Activated CD4-positive, alpha-beta T cell treated with anti-CD3 and anti-CD28 coated beads, Interleukin-2, amount 10 ng/mL, durations not matched to agents 7 days and 5 days (primary cell): ENCODE measurements around the gene FAM234A. TPM values are rescaled to one million over a fixed set of nuclear protein-coding genes. Genes with fewer than 3 reads are reported as not detected.
A peak's percentile ranks its signal among the peaks of the same experiment; 100 is the strongest.
"Not testable (repeated sequence)": the region's sequence is repeated elsewhere in the genome, so short reads cannot be mapped to it uniquely, and the experiment has no call there.

Experiments used
- CTCF ChIA-PET: fragments of 350-600 bp; sonication (Branson Sonifier 250); formaldehyde crosslinking; loops from one replicate; lab custom pipeline; 2021; ENCODE audit warnings: antibody characterized with exemption; lab: Charles Lee
- POLR2A ChIA-PET: fragments of 350-600 bp; sonication (Branson Sonifier 250); formaldehyde crosslinking; loops from one replicate; lab custom pipeline; 2021; ENCODE audit warnings: antibody characterized with exemption; lab: Charles Lee
- DNase-seq: peaks from one replicate; pipeline ENCODE4 v3.0.0-alpha.2; 2020
- H3K27ac Mint-ChIP-seq: one replicate; pipeline ENCODE4 v1.8.0; 2021; ENCODE audit warnings: mild to moderate bottlenecking, moderate library complexity, mixed read lengths
- H3K27me3 Mint-ChIP-seq: one replicate; pipeline ENCODE4 v1.8.0; 2021; ENCODE audit warnings: mixed read lengths
- H3K36me3 Mint-ChIP-seq: one replicate; pipeline ENCODE4 v1.8.0; 2021; ENCODE audit warnings: low read depth, mixed read lengths
- H3K4me1 Mint-ChIP-seq: one replicate; pipeline ENCODE4 v1.8.0; 2021; ENCODE audit warnings: mixed read lengths
- H3K4me3 Mint-ChIP-seq: one replicate; pipeline ENCODE4 v1.8.0; 2021; ENCODE audit warnings: mild to moderate bottlenecking, moderate library complexity, mixed read lengths
- H3K9me3 Mint-ChIP-seq: one replicate; pipeline ENCODE4 v1.8.0; 2021; ENCODE audit warnings: mixed read lengths
- total RNA-seq, 2 experiments: library from RNA; stranded (reverse); gene quantifications; one replicate each; pipeline ENCODE4 v1.2.3, GENCODE V29; 2021

Gene FAM234A
- total RNA-seq, 2 experiments from 2014 or later = 16.0 to 19.6 TPM

DNA sequence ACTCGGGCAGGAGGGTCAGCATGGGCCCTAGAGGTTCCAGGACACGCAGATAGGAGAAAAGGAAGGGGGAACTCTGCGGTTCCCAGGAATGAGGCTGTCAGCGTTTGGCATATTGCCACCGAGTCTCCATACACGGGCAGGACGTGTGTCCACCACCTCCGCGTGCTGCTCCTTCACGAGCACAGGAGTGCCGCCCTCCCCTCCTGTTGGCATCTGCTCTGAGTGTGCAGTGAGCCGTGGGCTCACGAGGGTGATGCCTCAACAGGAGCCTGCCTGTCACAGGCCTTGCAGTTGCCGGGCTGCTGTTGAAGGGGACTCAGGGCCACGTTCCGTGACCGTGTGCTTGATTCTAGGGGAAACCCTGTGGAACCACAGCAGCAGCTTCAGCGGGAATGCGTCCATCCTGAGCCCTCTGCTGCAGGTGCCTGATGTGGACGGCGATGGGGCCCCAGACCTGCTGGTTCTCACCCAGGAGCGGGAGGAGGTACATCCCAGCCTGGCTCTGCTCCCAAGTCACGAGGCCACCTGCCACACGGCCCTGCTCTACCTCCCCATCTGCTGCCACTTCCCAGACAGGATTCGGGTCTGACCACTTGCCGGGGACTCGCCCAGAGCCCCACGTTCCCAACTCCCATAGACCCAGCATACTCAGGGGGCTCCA, 26.5 kb downstream of the FAM234A start:
- no peaks in the 10 kb centered on the region for H3K4me1 Mint-ChIP-seq
- H3K9me3 Mint-ChIP-seq = no peaks in the 10 kb centered on the region
- no peaks in the 10 kb centered on the region for H3K27me3 Mint-ChIP-seq
- POLR2A ChIA-PET = no interaction called here
- H3K36me3 Mint-ChIP-seq = no peaks in the 10 kb centered on the region
- CTCF ChIA-PET = no interaction called here
- no peak for DNase-seq
- H3K4me3 Mint-ChIP-seq = no peak overlapping the region
- H3K27ac Mint-ChIP-seq = no peak overlapping the region

- H3K27ac Mint-ChIP-seq = no peak overlapping the region
- H3K4me1 Mint-ChIP-seq = no peaks in the 10 kb centered on the region
- CTCF ChIA-PET = no interaction called here
- DNase-seq = no peak
- POLR2A ChIA-PET = no interaction called here
- H3K27me3 Mint-ChIP-seq = no peaks in the 10 kb centered on the region
- H3K36me3 Mint-ChIP-seq = no peaks in the 10 kb centered on the region
- H3K4me3 Mint-ChIP-seq = no peak overlapping the region
- H3K9me3 Mint-ChIP-seq = no peaks in the 10 kb centered on the region
These were observed 27.6 kb downstream of the FAM234A start for GRCh38 chr16:262121-262745.

- H3K36me3 Mint-ChIP-seq = no peaks in the 10 kb centered on the region
- POLR2A ChIA-PET = no interaction called here
- no peak overlapping the region for H3K27ac Mint-ChIP-seq
- H3K27me3 Mint-ChIP-seq = no peaks in the 10 kb centered on the region
- peaks cover 5% of the 10 kb centered on the region for H3K9me3 Mint-ChIP-seq
- no peak overlapping the region for H3K4me3 Mint-ChIP-seq
- no peaks in the 10 kb centered on the region for H3K4me1 Mint-ChIP-seq
- CTCF ChIA-PET = interaction anchor here (0.9 kb wide), 2 partner anchors 17 to 96 kb away, joined by 3 to 4 read pairs; no protein-coding TSS in a partner anchor
- DNase-seq = no peak
These were observed 28.7 kb downstream of the FAM234A start for GRCh38 chr16:263182-263774.

- no peaks in the 10 kb centered on the region for H3K4me1 Mint-ChIP-seq
- POLR2A ChIA-PET = no interaction called here
These were observed 29.3 kb downstream of the FAM234A start for GRCh38 chr16:263944-264343.

DNA sequence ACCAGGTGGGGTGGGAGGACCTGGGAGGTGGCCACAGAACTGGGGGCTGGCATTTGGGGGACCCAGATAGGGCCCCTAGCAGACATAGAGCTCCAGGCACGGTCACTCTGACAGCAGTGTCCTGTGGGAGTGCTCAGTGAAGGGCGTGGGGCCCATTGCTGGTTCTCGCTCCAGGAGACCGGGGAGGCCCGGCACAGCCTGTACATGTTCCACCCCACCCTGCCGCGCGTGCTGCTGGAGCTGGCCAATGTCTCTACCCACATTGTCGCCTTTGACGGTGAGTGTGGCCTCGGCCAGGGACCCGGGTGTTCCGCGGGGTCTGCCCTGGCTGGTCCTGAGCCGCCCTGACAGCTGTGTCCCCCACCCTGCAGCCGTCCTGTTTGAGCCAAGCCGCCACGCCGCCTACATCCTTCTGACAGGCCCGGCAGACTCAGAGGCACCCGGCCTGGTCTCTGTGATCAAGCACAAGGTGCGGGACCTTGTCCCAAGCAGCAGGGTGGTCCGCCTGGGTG, 29.9 kb downstream of the FAM234A start:
- Mint-ChIP-seq H3K27ac (no peak overlapping the region), H3K9me3 (peaks cover 5% of the 10 kb centered on the region), H3K27me3 (no peaks in the 10 kb centered on the region), H3K4me1 (no peaks in the 10 kb centered on the region), H3K36me3 (no peaks in the 10 kb centered on the region), H3K4me3 (no peak overlapping the region)
- ChIA-PET CTCF (interaction anchor here (0.9 kb wide), 1 partner anchor 98 kb away, joined by 3 read pairs; no protein-coding TSS in a partner anchor), POLR2A (no interaction called here)
- no peak for DNase-seq

More at GRCh38 chr16:263944-264343, 29.3 kb downstream of the FAM234A start:
- DNase-seq = no peak
- CTCF ChIA-PET = interaction anchor here (0.9 kb wide), 2 partner anchors 18 to 97 kb away, joined by 3 to 4 read pairs; no protein-coding TSS in a partner anchor
- H3K27me3 Mint-ChIP-seq = no peaks in the 10 kb centered on the region
- no peaks in the 10 kb centered on the region for H3K36me3 Mint-ChIP-seq
- peaks cover 5% of the 10 kb centered on the region for H3K9me3 Mint-ChIP-seq
- no peak overlapping the region for H3K27ac Mint-ChIP-seq
- H3K4me3 Mint-ChIP-seq = no peak overlapping the region

DNA sequence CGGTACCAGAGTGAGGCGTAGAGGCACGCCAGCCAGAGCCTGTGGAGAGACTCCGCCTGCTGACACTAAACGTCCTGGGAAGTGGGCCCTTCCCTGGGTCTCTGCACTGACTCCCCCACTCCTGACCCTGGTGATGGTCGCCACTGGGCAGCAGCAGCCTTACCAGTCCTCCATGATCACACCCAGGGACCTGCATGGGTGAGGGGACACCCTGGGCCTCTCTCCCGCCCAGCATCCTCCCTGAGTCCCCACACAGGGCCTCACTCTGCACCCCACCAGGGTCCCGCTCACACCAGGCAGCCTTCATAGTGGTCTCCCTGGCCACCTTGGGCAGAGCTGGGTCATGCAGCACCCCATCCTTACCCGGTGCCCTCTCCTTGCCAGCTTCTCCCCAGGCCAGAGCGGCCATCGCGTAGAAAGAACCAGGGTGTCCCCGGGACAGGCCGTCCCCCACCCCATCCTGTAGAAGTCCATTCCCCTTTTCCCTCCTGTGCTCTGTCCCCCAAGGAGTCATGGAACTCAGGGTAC, 30.4 kb downstream of the FAM234A start:
- Mint-ChIP-seq H3K4me3 (no peak overlapping the region), H3K9me3 (peaks cover 5% of the 10 kb centered on the region), H3K36me3 (no peaks in the 10 kb centered on the region), H3K27me3 (no peaks in the 10 kb centered on the region), H3K27ac (no peak overlapping the region), H3K4me1 (no peaks in the 10 kb centered on the region)
- POLR2A ChIA-PET = no interaction called here
- DNase-seq = no peak
- CTCF ChIA-PET = no interaction called here

GRCh38 chr16:265711-266110, 31.1 kb downstream of the FAM234A start:
- DNase-seq = no peak
- H3K27ac Mint-ChIP-seq = no peak overlapping the region
- ChIA-PET CTCF (no interaction called here), POLR2A (no interaction called here)
- no peak overlapping the region for H3K4me3 Mint-ChIP-seq
- no peaks in the 10 kb centered on the region for H3K36me3 Mint-ChIP-seq
- no peaks in the 10 kb centered on the region for H3K27me3 Mint-ChIP-seq
- H3K9me3 Mint-ChIP-seq = peaks cover 5% of the 10 kb centered on the region
- H3K4me1 Mint-ChIP-seq = no peaks in the 10 kb centered on the region

GRCh38 chr16:266258-267164, 31.9 kb downstream of the FAM234A start:
- ChIA-PET POLR2A (no interaction called here), CTCF (no interaction called here)
- Mint-ChIP-seq H3K27me3 (no peaks in the 10 kb centered on the region), H3K9me3 (peaks cover 5% of the 10 kb centered on the region), H3K36me3 (no peaks in the 10 kb centered on the region), H3K4me3 (no peak overlapping the region), H3K27ac (peak overlapping the region; percentile 19), H3K4me1 (no peaks in the 10 kb centered on the region)
- DNase-seq = no peak

DNA sequence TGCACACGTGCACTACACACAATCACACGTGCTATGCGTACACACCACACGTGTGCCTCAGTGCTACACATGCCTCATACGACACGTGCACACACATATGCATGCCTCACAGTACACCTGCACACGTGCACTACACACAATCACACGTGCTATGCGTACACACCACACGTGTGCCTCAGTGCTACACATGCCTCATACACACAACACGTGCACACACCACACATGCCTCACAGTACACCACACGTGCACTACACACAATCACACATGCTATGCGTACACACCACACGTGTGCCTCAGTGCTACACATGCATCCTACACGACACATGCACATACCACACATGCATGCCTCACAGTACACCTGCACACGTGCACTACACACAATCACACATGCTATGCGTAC, 32.9 kb downstream of the FAM234A start:
- H3K27ac Mint-ChIP-seq, DNase-seq, H3K36me3 Mint-ChIP-seq, POLR2A ChIA-PET, H3K27me3 Mint-ChIP-seq, H3K4me3 Mint-ChIP-seq, CTCF ChIA-PET, H3K9me3 Mint-ChIP-seq, H3K4me1 Mint-ChIP-seq: not testable (repeated sequence)

- ChIA-PET CTCF (interaction anchor here (1.5 kb wide), 1 partner anchor 11 kb away, joined by 4 read pairs; no protein-coding TSS in a partner anchor), POLR2A (no interaction called here)
- no peaks in the 10 kb centered on the region for H3K4me1 Mint-ChIP-seq
- peaks cover 5% of the 10 kb centered on the region for H3K9me3 Mint-ChIP-seq
- no peak overlapping the region for H3K27ac Mint-ChIP-seq
- no peak overlapping the region for H3K4me3 Mint-ChIP-seq
- H3K27me3 Mint-ChIP-seq = peaks cover 2% of the 10 kb centered on the region
- H3K36me3 Mint-ChIP-seq = no peaks in the 10 kb centered on the region
- no peak for DNase-seq
These were observed 33.8 kb downstream of the FAM234A start for GRCh38 chr16:268141-269053.

GRCh38 chr16:269061-269796, 34.6 kb downstream of the FAM234A start:
- no peak for DNase-seq
- ChIA-PET CTCF (interaction anchor here (1.5 kb wide), 1 partner anchor 10 kb away, joined by 4 read pairs; no protein-coding TSS in a partner anchor), POLR2A (no interaction called here)
- Mint-ChIP-seq H3K27me3 (peaks cover 2% of the 10 kb centered on the region), H3K9me3 (peaks cover 5% of the 10 kb centered on the region), H3K4me3 (no peak overlapping the region), H3K27ac (peak overlapping the region; percentile 25), H3K4me1 (no peaks in the 10 kb centered on the region), H3K36me3 (no peaks in the 10 kb centered on the region)
